HL-60 (cell line): ENCODE results near the gene UBE4B.

Experiments
- DNase-seq, 2 experiments: peaks; one replicate each; pipeline ENCODE4 v3.0.0-alpha.2; 2010 to 2020; ENCODE audit warnings: low read depth in 1 of 2, low spot score in 1 of 2
- H3K27ac ChIP-seq: fragments of 250-450 bp; sonication (Bioruptor Pico); replicated peaks from 2 replicates; pipeline ENCODE4 v1.5.1; 2020; ENCODE audit warnings: mild to moderate bottlenecking, moderate library complexity
- H3K27me3 ChIP-seq: fragments of 250-450 bp; sonication (Bioruptor Pico); 2 replicates; pipeline ENCODE4 v1.5.1; 2021; ENCODE audit warnings: mild to moderate bottlenecking, moderate library complexity; ENCODE audit not compliant: insufficient read depth, poor library complexity, severe bottlenecking
- H3K4me3 ChIP-seq: replicated peaks from 2 replicates; pipeline ENCODE4 v1.5.1; 2011; ENCODE audit warnings: mild to moderate bottlenecking, control low read depth, low read length; ENCODE audit not compliant: insufficient read depth
- GABPA ChIP-seq: IDR thresholded peaks from 2 replicates; pipeline ENCODE4 v1.6.1; 2012; ENCODE audit warnings: low read depth
- POLR2AphosphoS5 ChIP-seq: IDR thresholded peaks from 2 replicates; pipeline ENCODE4 v1.6.1; 2012; ENCODE audit warnings: low read depth
- SPI1 ChIP-seq: IDR thresholded peaks from 2 replicates; pipeline ENCODE4 v1.6.1; 2012; ENCODE audit warnings: low read depth, mild to moderate bottlenecking, borderline replicate concordance
- TF ChIP-seq, protein P1 (sequence below): IDR thresholded peaks from 2 replicates; pipeline ENCODE4 v1.6.1; 2012; ENCODE audit warnings: low read depth; ENCODE audit not compliant: insufficient replicate concordance
- TF ChIP-seq, protein P2 (sequence below): IDR thresholded peaks from one replicate; pipeline ENCODE4 v1.5.1; 2011; ENCODE audit warnings: low read length, control low read depth, inconsistent platforms; ENCODE audit not compliant: insufficient read depth

Gene UBE4B

DNA sequence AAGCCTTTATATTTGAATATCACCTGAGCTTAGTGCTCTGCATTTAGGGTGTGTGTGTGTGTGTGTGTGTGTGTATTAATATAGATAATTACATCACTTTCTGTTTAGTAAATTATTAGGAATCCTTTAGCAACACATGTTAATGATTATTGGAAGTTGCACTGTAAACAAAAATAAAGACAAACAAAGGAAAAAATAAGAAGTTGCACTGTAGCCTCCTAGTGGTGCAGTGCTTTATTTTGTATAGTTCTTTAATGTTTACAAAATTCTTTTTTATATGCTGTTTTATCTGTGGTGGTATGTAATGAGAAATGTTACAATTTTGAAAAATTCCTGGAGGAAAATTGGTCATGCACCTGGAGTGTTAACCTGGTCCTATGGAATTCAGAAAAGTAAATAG is 69.2 kb downstream of the UBE4B start:
- no peak overlapping the region for H3K27ac ChIP-seq
- no peaks in the 10 kb centered on the region for H3K27me3 ChIP-seq
- TF ChIP-seq, protein P1, sequence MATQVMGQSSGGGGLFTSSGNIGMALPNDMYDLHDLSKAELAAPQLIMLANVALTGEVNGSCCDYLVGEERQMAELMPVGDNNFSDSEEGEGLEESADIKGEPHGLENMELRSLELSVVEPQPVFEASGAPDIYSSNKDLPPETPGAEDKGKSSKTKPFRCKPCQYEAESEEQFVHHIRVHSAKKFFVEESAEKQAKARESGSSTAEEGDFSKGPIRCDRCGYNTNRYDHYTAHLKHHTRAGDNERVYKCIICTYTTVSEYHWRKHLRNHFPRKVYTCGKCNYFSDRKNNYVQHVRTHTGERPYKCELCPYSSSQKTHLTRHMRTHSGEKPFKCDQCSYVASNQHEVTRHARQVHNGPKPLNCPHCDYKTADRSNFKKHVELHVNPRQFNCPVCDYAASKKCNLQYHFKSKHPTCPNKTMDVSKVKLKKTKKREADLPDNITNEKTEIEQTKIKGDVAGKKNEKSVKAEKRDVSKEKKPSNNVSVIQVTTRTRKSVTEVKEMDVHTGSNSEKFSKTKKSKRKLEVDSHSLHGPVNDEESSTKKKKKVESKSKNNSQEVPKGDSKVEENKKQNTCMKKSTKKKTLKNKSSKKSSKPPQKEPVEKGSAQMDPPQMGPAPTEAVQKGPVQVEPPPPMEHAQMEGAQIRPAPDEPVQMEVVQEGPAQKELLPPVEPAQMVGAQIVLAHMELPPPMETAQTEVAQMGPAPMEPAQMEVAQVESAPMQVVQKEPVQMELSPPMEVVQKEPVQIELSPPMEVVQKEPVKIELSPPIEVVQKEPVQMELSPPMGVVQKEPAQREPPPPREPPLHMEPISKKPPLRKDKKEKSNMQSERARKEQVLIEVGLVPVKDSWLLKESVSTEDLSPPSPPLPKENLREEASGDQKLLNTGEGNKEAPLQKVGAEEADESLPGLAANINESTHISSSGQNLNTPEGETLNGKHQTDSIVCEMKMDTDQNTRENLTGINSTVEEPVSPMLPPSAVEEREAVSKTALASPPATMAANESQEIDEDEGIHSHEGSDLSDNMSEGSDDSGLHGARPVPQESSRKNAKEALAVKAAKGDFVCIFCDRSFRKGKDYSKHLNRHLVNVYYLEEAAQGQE: no peak
- TF ChIP-seq POLR2AphosphoS5 (no peak), GABPA (no peak), SPI1 (no peak)
- TF ChIP-seq, protein P2, sequence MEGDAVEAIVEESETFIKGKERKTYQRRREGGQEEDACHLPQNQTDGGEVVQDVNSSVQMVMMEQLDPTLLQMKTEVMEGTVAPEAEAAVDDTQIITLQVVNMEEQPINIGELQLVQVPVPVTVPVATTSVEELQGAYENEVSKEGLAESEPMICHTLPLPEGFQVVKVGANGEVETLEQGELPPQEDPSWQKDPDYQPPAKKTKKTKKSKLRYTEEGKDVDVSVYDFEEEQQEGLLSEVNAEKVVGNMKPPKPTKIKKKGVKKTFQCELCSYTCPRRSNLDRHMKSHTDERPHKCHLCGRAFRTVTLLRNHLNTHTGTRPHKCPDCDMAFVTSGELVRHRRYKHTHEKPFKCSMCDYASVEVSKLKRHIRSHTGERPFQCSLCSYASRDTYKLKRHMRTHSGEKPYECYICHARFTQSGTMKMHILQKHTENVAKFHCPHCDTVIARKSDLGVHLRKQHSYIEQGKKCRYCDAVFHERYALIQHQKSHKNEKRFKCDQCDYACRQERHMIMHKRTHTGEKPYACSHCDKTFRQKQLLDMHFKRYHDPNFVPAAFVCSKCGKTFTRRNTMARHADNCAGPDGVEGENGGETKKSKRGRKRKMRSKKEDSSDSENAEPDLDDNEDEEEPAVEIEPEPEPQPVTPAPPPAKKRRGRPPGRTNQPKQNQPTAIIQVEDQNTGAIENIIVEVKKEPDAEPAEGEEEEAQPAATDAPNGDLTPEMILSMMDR: no peak
- no peak for DNase-seq
- H3K4me3 ChIP-seq: no peak overlapping the region

DNA sequence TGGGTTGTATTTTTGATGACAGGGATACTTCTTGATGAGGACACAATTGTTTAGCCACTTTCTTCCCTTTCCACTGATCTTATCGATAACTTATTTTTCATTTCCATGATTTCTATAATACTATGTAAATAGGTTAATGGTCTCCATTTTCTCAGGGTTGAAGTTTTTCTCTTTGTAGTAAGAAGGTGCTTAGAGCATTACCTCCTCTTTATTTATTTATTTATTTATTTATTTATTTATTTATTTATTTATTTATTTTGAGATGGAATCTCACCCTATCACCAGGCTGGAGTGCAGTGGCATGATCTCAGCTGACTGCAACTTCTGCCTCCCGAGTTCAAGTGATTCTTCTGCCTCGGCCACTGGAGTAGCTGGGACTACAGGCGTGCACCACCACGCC is 70.4 kb downstream of the UBE4B start:
- no peak for DNase-seq
- no peaks in the 10 kb centered on the region for H3K27me3 ChIP-seq
- no peak overlapping the region for H3K27ac ChIP-seq
- no peak for TF ChIP-seq GABPA
- TF ChIP-seq SPI1: no peak
- no peak for TF ChIP-seq POLR2AphosphoS5
- TF ChIP-seq, protein P2: no peak
- TF ChIP-seq, protein P1: no peak
- H3K4me3 ChIP-seq: no peak overlapping the region

DNA sequence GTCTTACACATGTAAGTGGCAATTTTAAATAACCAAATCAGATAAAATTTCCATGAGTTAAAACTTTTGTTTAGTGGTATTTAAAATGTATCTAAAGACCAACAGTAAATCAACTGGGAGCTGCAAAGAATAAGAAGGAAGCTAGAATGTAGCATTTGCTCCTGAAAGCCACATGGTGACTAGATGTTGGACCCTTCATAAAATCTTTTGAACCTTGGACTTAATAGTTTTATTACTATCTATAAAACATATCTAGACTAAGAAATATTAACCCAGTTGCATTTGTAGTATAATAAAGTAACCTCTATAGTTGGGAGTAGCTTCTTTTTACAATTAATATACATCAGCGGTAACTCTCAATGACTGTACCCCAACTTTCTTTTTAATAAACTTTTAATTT is 72.1 kb downstream of the UBE4B start:
- Histone ChIP-seq H3K27ac (no peak overlapping the region), H3K27me3 (no peaks in the 10 kb centered on the region), H3K4me3 (no peak overlapping the region)
- no peak for TF ChIP-seq SPI1
- DNase-seq: no peak

DNA sequence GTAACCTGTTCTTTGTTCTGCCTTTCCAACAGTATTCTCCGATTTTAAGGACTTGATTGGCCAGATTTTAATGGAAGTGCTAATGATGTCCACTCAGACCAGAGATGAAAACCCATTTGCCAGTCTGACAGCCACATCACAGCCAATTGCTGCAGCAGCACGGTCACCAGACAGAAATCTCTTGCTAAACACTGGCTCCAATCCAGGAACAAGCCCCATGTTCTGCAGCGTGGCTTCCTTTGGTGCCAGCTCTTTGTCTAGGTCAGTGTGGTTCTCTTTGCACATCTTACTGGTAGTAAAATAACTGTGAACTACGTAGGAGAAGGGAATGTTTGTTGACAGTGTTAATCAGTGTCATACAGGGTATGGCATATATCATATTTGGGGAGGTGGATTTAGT is 72.7 kb downstream of the UBE4B start:
- DNase-seq: no peak
- TF ChIP-seq, protein P1: no peak
- TF ChIP-seq GABPA (no peak), SPI1 (no peak), POLR2AphosphoS5 (no peak)
- TF ChIP-seq, protein P2: no peak
- no peaks in the 10 kb centered on the region for H3K27me3 ChIP-seq
- no peak overlapping the region for H3K27ac ChIP-seq
- no peak overlapping the region for H3K4me3 ChIP-seq
